GM23338 (cell line): ENCODE measurements around the gene PSMC4. TPM values are rescaled to one million over a fixed set of nuclear protein-coding genes. Genes with fewer than 3 reads are reported as not detected.

ENCODE experiments used
- ATAC-seq: fragments of 200-7000 bp; cut with Tn5 transposase; 3 replicates; pipeline ENCODE4 v1.9.1; 2020
- DNase-seq: peaks from one replicate; pipeline ENCODE4 v3.0.0-alpha.2; 2015; ENCODE audit warnings: low spot score
- H2AFZ ChIP-seq: fragments of 200-600 bp; sonication (generic); 2 replicates; pipeline ENCODE4 v1.8.0; 2016; ENCODE audit warnings: antibody characterized with exemption, mild to moderate bottlenecking, moderate library complexity
- H3F3A ChIP-seq: fragments of 200-600 bp; sonication (generic); replicated peaks from 2 replicates; pipeline ENCODE4 v1.8.0; 2017; ENCODE audit warnings: antibody characterized with exemption, mixed run types, low read depth
- H3K27ac ChIP-seq: fragments of 200-600 bp; sonication (generic); 2 replicates; pipeline ENCODE4 v1.6.1; 2016; ENCODE audit warnings: low read depth
- H3K27me3 ChIP-seq: fragments of 200-600 bp; sonication (generic); 2 replicates; pipeline ENCODE4 v1.8.0; 2016; ENCODE audit warnings: mild to moderate bottlenecking, mixed run types, moderate library complexity; ENCODE audit not compliant: insufficient read depth
- H3K36me3 ChIP-seq: fragments of 200-600 bp; sonication (generic); 2 replicates; pipeline ENCODE4 v1.8.0; 2016; ENCODE audit warnings: mild to moderate bottlenecking; ENCODE audit not compliant: insufficient read depth
- H3K4me1 ChIP-seq: fragments of 200-600 bp; sonication (generic); 2 replicates; pipeline ENCODE4 v1.8.0; 2016; ENCODE audit warnings: mild to moderate bottlenecking, moderate library complexity; ENCODE audit not compliant: insufficient read depth
- H3K4me2 ChIP-seq: fragments of 200-600 bp; sonication (generic); 2 replicates; pipeline ENCODE4 v1.7.1; 2017; ENCODE audit warnings: mixed run types
- H3K4me3 ChIP-seq: fragments of 200-600 bp; sonication (generic); 2 replicates; pipeline ENCODE4 v1.6.1; 2016; ENCODE audit warnings: mixed run types
- H3K79me2 ChIP-seq: fragments of 200-600 bp; sonication (generic); replicated peaks from 2 replicates; pipeline ENCODE4 v1.8.0; 2017; ENCODE audit warnings: mild to moderate bottlenecking; ENCODE audit not compliant: insufficient read depth
- H3K9me2 ChIP-seq: fragments of 200-600 bp; sonication (generic); 2 replicates; pipeline ENCODE4 v1.8.0; 2017; ENCODE audit not compliant: insufficient read depth
- H4K20me1 ChIP-seq: fragments of 200-600 bp; sonication (generic); replicated peaks from 2 replicates; pipeline ENCODE4 v1.8.0; 2017; ENCODE audit warnings: mild to moderate bottlenecking; ENCODE audit not compliant: insufficient read depth
- H3K27ac Mint-ChIP-seq: 2 replicates; pipeline ENCODE4 v1.8.0; 2020; ENCODE audit warnings: inconsistent platforms, mild to moderate bottlenecking, moderate library complexity, mixed read lengths
- H3K27me3 Mint-ChIP-seq: 3 replicates; pipeline ENCODE4 v1.8.0; 2022; ENCODE audit warnings: low read depth, mild to moderate bottlenecking, moderate library complexity, mixed read lengths, inconsistent platforms; ENCODE audit not compliant: insufficient read depth, poor library complexity
- H3K36me3 Mint-ChIP-seq: 3 replicates; pipeline ENCODE4 v1.8.0; 2021; ENCODE audit warnings: low read depth, mild to moderate bottlenecking, inconsistent platforms, moderate library complexity, mixed read lengths
- H3K4me1 Mint-ChIP-seq: 3 replicates; pipeline ENCODE4 v1.8.0; 2020; ENCODE audit warnings: mild to moderate bottlenecking, inconsistent platforms, mixed read lengths
- H3K4me3 Mint-ChIP-seq: 3 replicates; pipeline ENCODE4 v1.8.0; 2021; ENCODE audit warnings: moderate library complexity, mild to moderate bottlenecking, inconsistent platforms, mixed read lengths
- H3K9me3 Mint-ChIP-seq: 3 replicates; pipeline ENCODE4 v1.8.0; 2020; ENCODE audit warnings: moderate library complexity, mild to moderate bottlenecking, inconsistent platforms, mixed read lengths
- CREB1 ChIP-seq: fragments of 250-450 bp; sonication (Bioruptor Pico); IDR thresholded peaks from 2 replicates; pipeline ENCODE4 v1.5.0; 2020; ENCODE audit warnings: low read depth, mild to moderate bottlenecking, moderate library complexity
- CTCF ChIP-seq, 2 experiments: fragments of 200-600 bp in 1 of 2; sonication (generic) in 1 of 2; conservative IDR thresholded peaks; 2 replicates each; pipeline versions ENCODE4 v1.5.1 to v1.6.1; 2016 to 2017; ENCODE audit warnings: antibody characterized with exemption in 2 of 2, low read depth in 2 of 2, mild to moderate bottlenecking in 2 of 2, moderate library complexity in 1 of 2
- ETS1 ChIP-seq: IDR thresholded peaks from 2 replicates; pipeline ENCODE4 v1.6.1; 2016; ENCODE audit warnings: antibody characterized with exemption
- EZH2 ChIP-seq: fragments of 200-600 bp; sonication (generic); IDR thresholded peaks from one replicate; pipeline ENCODE4 v1.8.0; 2017; ENCODE audit warnings: antibody characterized with exemption, mild to moderate bottlenecking, low read depth; ENCODE audit not compliant: unreplicated experiment
- EZH2phosphoT487 ChIP-seq: fragments of 200-600 bp; sonication (generic); IDR thresholded peaks from one replicate; pipeline ENCODE4 v1.8.1; 2018; ENCODE audit warnings: antibody characterized with exemption; ENCODE audit not compliant: unreplicated experiment
- JUNB ChIP-seq: IDR thresholded peaks from one replicate; pipeline ENCODE4 v1.6.1; 2016; ENCODE audit warnings: antibody characterized with exemption; ENCODE audit not compliant: unreplicated experiment
- REST ChIP-seq: IDR thresholded peaks from one replicate; pipeline ENCODE4 v1.6.1; 2018; ENCODE audit warnings: antibody characterized with exemption; ENCODE audit not compliant: unreplicated experiment
- STAT1 ChIP-seq: IDR thresholded peaks from one replicate; pipeline ENCODE4 v1.6.1; 2016; ENCODE audit warnings: antibody characterized with exemption; ENCODE audit not compliant: unreplicated experiment
- ZNF114 ChIP-seq: fragments of 250-450 bp; sonication (Bioruptor Pico); IDR thresholded peaks from 2 replicates; pipeline ENCODE4 v1.5.0; 2020; ENCODE audit warnings: mild to moderate bottlenecking, moderate library complexity
- ZNF331 ChIP-seq: fragments of 250-450 bp; sonication (Bioruptor Pico); IDR thresholded peaks from 2 replicates; pipeline ENCODE4 v1.5.0; 2020; ENCODE audit warnings: low read depth, mild to moderate bottlenecking, moderate library complexity
- polyA plus RNA-seq: library from polyadenylated mRNA; unstranded; fragments of >200 nt; fragmentation: Nextera tagmentation; extraction: Ambion mirVana; gene quantifications from 2 replicates; pipeline ENCODE4 v1.2.1, GENCODE V29; 2016
- total RNA-seq: library from RNA; depleted of rRNA; stranded (reverse); fragments of >200 nt; shearing (Covaris generic); gene quantifications from 2 replicates; pipeline ENCODE4 v1.2.3, GENCODE V29; 2014

Gene PSMC4
- total and polyA plus RNA-seq, 2 experiments from 2014 or later = 135 to 147 TPM

GRCh38 chr19:39982883-39983282 lies 11.9 kb downstream of the PSMC4 start:
- H3F3A ChIP-seq = no peaks in the 10 kb centered on the region
- peaks cover 44% of the 10 kb centered on the region for H3K79me2 ChIP-seq
- no peaks in the 10 kb centered on the region for H3K4me1 ChIP-seq
- TF ChIP-seq ZNF114 (CRISPR knock-in tag) = no peak
- no peak for TF ChIP-seq EZH2phosphoT487
- no peak for TF ChIP-seq REST
- no peak for TF ChIP-seq JUNB
- no peak for TF ChIP-seq ZNF331 (CRISPR knock-in tag)
- no peak for TF ChIP-seq EZH2
- no peak for TF ChIP-seq ETS1
- no peak for TF ChIP-seq STAT1
- DNase-seq (no peak), ATAC-seq (no peak)
- peaks cover 16% of the 10 kb centered on the region for H3K36me3 ChIP-seq
- Mint-ChIP-seq H3K27ac (no peak overlapping the region), H3K4me3 (no peak overlapping the region), H3K9me3 (peaks cover 38% of the 10 kb centered on the region), H3K36me3 (peaks cover 92% of the 10 kb centered on the region), H3K4me1 (no peaks in the 10 kb centered on the region), H3K27me3 (peaks cover 4% of the 10 kb centered on the region)
- H3K27me3 ChIP-seq = no peaks in the 10 kb centered on the region
- H3K4me2 ChIP-seq = no peak overlapping the region
- no peak overlapping the region for H2AFZ ChIP-seq
- H4K20me1 ChIP-seq = peaks cover 4% of the 10 kb centered on the region
- no peaks in the 10 kb centered on the region for H3K9me2 ChIP-seq
- H3K27ac ChIP-seq = no peak overlapping the region
- H3K4me3 ChIP-seq = no peak overlapping the region

- Histone ChIP-seq H4K20me1 (peaks cover 4% of the 10 kb centered on the region), H3K27me3 (no peaks in the 10 kb centered on the region), H3K4me2 (no peak overlapping the region), H3K79me2 (peaks cover 53% of the 10 kb centered on the region), H3K36me3 (peaks cover 12% of the 10 kb centered on the region), H3K4me3 (no peak overlapping the region), H2AFZ (no peak overlapping the region), H3F3A (no peaks in the 10 kb centered on the region), H3K9me2 (no peaks in the 10 kb centered on the region), H3K4me1 (no peaks in the 10 kb centered on the region), H3K27ac (no peak overlapping the region)
- no peak overlapping the region for H3K27ac Mint-ChIP-seq
- no peak for DNase-seq
- H3K9me3 Mint-ChIP-seq = peaks cover 44% of the 10 kb centered on the region
- no peaks in the 10 kb centered on the region for H3K4me1 Mint-ChIP-seq
- no peak overlapping the region for H3K4me3 Mint-ChIP-seq
- no peak for ATAC-seq
- peaks cover 2% of the 10 kb centered on the region for H3K27me3 Mint-ChIP-seq
- H3K36me3 Mint-ChIP-seq = peaks cover 84% of the 10 kb centered on the region
- TF ChIP-seq CTCF (conservative IDR thresholded peaks at IDR 0.05; ENCODE audit: low read depth in 2 of 2) = no peak
- no peak for TF ChIP-seq ZNF114 (CRISPR knock-in tag)
- no peak for TF ChIP-seq STAT1
- TF ChIP-seq ETS1 = no peak
- TF ChIP-seq REST = no peak
- no peak for TF ChIP-seq EZH2phosphoT487
- no peak for TF ChIP-seq CREB1 (CRISPR knock-in tag)
- TF ChIP-seq JUNB = no peak
- TF ChIP-seq EZH2 = no peak
These were observed 12.8 kb downstream of the PSMC4 start for GRCh38 chr19:39983695-39984300.
